GM19372 (cell line): ENCODE data around the gene LY6G5B.
A peak's percentile ranks its signal among the peaks of the same experiment; 100 is the strongest.

ENCODE experiments used
- ATAC-seq: cut with Tn5 transposase; IDR thresholded peaks from one replicate; pipeline ENCODE4 v1.9.1; 2021; ENCODE audit warnings: mild to moderate bottlenecking, low read depth, moderate library complexity; ENCODE audit not compliant: unreplicated experiment

LY6G5B gene

GRCh38 chr6:31662124-31662723, 7.6 kb upstream of the LY6G5B start:
- no peak for ATAC-seq

- ATAC-seq = no peak
These were observed 6.4 kb upstream of the LY6G5B start for GRCh38 chr6:31663126-31663960.

- no peak for ATAC-seq
These were observed 5.6 kb upstream of the LY6G5B start for GRCh38 chr6:31663961-31664789.

- ATAC-seq = no peak
These were observed 4.8 kb upstream of the LY6G5B start, which contains the start of gene GPANK1 for GRCh38 chr6:31664790-31665500. TSS of gene GPANK1 (minus strand) at chr6:31664997. CDS start at chr6:31664478, 519 bp downstream.

- ATAC-seq = peak; percentile 85
These were observed 4.1 kb upstream of the LY6G5B start, which contains the start of gene CSNK2B for GRCh38 chr6:31665501-31666336. TSS of gene CSNK2B (plus strand) at chr6:31666080. CDS start at chr6:31666832, 752 bp downstream.

GRCh38 chr6:31666337-31666965, 3.3 kb upstream of the LY6G5B start:
- ATAC-seq = no peak

GRCh38 chr6:31676322-31676903, 6.6 kb downstream of the LY6G5B start:
- ATAC-seq = no peak

- no peak for ATAC-seq
These were observed 7.1 kb downstream of the LY6G5B start for GRCh38 chr6:31676904-31677303.

- no peak for ATAC-seq
These were observed 8.2 kb downstream of the LY6G5B start for GRCh38 chr6:31677955-31678354.

GRCh38 chr6:31680226-31681134, 10.7 kb downstream of the LY6G5B start, which contains the start of gene LY6G5C:
TSS of gene LY6G5C (minus strand) at chr6:31681067. CDS start at chr6:31680373, 694 bp downstream.
- ATAC-seq = no peak

- no peak for ATAC-seq
These were observed 11.4 kb downstream of the LY6G5B start for GRCh38 chr6:31681135-31681671.

GRCh38 chr6:31683591-31683990, 13.8 kb downstream of the LY6G5B start:
- ATAC-seq = no peak

GRCh38 chr6:31686483-31686882, 16.7 kb downstream of the LY6G5B start:
- ATAC-seq = no peak

GRCh38 chr6:31687321-31687720, 17.5 kb downstream of the LY6G5B start:
- ATAC-seq = no peak

- no peak for ATAC-seq
These were observed 18.3 kb downstream of the LY6G5B start for GRCh38 chr6:31687860-31688693.
